Nucleus accumbens (tissue), 56 donors: ENCODE data around the gene C1QTNF1.

ENCODE experiments used
- DNase-seq, 56 donors: peaks; one replicate each; lab custom pipeline; 2025; lab: John Stamatoyannopoulos, UW

Gene C1QTNF1

DNA sequence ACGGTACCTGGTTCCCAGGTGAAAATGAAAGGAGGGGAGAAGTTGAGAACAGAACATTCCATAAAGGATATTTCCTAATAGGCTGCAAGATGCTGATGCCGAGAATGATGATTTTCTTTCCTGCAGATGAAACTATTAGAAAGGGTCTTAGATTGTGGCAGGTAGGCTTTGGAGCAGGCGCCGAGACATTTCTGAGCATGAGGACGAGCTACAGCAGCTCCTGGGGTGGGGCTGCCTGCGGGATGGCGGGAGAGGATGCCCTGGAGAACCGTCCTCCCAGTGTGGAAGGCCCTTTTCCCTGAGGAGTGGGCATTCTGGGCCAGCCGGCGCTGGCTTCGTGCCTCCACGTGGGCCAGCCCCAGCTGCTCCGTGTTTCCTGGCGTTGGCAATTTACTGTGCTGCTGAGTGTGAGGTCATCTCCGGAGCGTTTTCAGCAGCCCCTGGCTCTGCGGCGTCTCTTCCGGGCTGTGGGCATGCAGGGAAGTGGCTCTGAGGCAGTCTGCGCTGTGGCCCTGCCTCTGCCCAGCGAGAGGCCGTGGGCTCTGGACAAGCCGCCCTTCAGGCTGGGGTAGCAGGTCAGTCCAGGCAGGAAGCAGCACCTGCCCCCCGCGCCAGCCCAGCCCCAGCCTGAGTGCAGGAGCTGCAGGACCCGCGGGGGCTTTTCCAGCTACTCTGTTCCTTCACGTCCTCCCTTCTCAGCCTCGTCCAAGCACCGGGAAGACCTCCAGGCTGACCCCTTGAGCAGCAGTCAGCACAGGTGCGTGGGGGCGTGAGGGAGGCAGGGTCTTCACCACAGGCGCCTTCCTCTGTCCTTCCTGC lies 62.8 kb downstream of the C1QTNF1 start:
- no peak for DNase-seq

- DNase-seq = peak in 47 of 56 donors; percentile 3 to 86 (median 49)
Measured at GRCh38 chr17:79087428-79088143, 63.6 kb downstream of the C1QTNF1 start.

- DNase-seq = no peak
Measured at GRCh38 chr17:79088247-79088996, 64.5 kb downstream of the C1QTNF1 start.

DNA sequence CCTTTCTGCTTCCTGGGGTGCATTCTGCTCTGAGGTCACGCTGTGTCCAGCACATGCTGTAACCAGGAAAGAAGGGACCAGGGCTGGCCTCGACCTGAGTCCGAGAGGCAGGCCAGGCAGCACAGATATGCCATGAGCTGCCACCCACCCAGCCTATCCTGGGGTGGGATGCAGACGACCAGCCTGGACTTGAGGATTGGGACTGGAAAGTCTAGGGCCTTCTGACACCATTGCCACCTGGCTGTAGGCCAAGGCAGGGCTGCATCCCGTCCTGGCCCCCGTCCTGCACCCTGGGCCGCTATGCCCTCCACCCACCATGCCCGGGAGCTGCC lies 65.0 kb downstream of the C1QTNF1 start:
- no peak for DNase-seq

DNA sequence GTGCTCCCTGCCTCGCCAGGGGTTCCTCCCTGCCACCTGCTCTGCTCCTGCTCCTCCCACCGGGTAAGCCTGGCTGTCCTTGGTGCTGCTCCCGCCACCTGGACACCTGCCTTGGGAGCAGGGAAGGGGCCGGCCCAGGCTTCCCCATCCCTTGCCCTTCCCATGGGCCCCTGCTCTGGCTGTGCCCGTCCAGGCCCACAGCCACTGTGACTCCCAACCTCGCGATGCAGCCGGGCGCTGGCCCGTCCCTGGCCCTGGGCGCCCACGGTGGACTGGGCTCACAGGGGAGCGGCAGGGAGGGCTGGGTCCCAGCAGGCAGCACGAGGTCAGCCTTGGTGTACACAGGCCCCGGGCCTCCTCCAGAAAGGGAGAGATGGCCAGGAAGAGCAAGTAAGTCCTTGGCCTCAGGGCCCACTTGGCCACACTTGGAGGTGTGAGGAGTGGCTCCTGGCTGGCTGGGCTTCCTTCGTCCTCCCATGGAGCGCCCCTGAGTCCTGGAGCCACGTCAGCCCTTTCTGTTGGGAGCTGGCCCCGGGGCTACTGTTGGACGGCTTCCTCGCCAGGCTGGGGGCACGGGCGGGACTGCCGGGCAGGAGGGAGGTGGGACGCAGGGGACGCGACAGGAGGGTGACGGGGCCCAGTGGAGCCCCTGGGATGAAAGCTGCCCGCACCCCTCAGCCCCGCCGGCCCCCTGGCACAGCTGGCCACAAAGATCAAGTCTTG lies 65.9 kb downstream of the C1QTNF1 start:
- no peak for DNase-seq

DNA sequence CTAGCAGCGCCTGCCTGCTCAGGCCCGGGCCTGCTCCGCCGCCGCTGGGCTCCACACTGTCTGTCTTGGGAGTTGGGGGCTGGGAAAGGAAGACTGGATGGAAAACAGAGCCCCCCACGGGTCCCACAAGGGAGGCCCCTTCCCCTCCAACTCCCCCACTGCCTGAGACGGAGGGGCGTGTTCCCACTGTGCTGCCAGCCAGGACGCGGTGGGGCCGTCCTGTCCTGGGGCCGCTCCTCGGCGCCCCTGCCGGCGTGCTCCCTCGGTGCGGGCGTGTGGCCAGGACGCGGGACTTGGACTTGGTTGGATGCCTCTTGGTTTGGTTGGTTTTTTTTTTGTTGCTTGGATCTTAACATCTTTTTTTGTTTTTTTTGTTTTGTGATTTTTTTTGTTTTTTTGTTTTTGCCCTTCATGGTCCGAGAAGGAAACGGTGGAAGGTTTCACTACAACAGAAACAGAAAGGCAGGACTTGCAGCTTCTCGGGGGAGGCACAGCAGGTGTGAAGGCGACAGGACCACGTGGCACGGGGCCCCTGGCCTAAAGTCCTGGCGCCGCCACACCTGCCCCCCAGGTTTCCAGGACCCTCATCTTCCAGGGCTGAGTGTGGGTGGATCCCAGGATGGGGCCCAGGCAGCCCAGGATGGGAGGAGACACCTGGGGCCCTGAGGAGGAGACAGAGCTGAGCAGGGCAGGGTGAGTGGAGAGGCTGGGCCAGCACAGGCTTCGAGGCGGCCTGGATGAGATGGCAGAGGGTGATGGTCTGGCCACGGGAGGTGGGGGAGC lies 66.7 kb downstream of the C1QTNF1 start:
- no peak for DNase-seq

- DNase-seq = no peak
Measured at GRCh38 chr17:79091226-79091670, 67.3 kb downstream of the C1QTNF1 start.

DNA sequence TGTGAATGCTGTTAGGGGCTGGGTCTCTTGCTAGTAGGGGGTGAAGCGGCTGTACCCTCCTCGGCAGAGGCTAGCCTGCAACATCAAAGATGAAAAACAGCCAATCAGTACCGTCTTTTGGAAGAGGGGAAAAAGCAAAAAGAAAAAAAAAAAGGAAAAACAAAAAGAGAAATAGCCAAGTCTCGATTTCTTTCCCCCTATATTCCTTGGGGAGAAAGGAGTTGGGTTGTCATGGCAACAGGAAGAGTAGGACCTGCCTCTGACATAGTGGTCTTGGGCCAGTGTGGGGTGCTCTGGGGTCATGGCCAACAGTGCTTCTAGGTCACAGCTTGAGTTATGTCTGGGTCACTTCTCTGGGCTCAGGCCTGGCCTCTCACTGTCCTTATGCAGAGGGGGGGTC lies 68.6 kb downstream of the C1QTNF1 start:
- DNase-seq = no peak

DNA sequence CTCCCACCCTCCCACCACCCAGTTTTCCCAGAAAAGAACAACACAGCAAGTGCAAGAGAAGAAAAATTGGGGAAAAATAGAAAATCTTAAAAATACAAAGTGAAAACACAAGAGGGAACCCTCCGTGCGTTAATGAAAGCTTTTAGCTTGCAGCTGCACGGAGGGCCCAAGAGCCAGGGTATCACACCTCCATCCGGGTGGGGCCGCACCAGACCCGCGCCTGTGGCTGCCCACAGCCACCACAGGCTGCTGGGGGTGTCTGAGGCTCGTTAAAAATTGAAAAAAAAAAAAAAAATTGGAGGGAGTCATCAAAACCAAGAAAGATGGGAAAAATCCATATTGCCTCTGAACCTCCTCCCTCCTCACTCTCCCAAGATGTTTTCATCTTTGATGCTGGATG lies 69.3 kb downstream of the C1QTNF1 start:
- DNase-seq = no peak

GRCh38 chr17:79094261-79094660 lies 70.3 kb downstream of the C1QTNF1 start:
- DNase-seq = no peak

DNA sequence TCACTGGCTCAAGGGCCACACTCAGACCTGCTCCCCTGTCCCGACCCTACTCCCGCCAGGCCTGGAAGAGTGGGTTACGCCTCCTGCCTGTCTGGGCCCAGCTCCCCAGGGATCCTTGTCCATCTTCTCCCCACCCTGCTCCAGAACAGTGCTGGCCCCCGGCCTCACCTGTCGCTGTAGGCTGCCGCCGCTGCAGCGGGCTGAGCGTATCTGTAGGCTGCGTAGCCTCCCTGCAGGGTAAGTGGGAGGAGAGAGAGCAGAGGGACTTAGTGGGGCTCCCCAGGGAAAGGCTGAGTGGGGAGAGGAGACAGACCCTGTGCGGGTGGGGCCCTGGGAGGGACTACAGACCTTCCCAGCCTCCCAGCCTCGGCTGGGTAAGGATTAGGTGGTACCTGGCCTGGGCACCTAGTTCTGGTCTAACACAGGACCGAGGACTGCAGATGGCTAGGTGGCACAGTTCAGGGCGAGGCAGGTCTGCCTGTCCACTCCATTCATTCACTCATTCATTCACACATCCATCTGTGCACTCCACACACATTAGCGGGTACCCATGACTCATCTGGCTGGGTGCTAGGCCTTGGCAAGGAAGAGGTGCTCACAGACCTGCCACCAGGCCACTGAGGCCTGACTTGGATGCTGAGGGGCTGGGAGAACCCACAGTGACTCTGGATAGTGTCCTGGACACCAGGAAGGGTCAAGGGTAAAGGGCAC lies 71.5 kb downstream of the C1QTNF1 start:
- DNase-seq = no peak

- no peak for DNase-seq
Measured at GRCh38 chr17:79096477-79096876, 72.5 kb downstream of the C1QTNF1 start.

- DNase-seq = no peak
Measured at GRCh38 chr17:79097226-79098055, 73.5 kb downstream of the C1QTNF1 start.

GRCh38 chr17:79098282-79098867 lies 74.4 kb downstream of the C1QTNF1 start:
- DNase-seq = no peak
